WTC11 (cell line): ENCODE measurements around the gene MTTP. TPM values are rescaled to one million over a fixed set of nuclear protein-coding genes. Genes with fewer than 3 reads are reported as not detected.

Experiments used
- ATAC-seq: fragments of 200-7000 bp; cut with Tn5 transposase; 2 replicates; pipeline ENCODE4 v1.10.0; 2021; ENCODE audit warnings: mild to moderate bottlenecking, moderate library complexity
- CTCF ChIA-PET: fragments of 300-600 bp; sonication (Branson Sonifier 250); formaldehyde crosslinking; loops from one replicate; lab custom pipeline; 2021; ENCODE audit warnings: antibody characterized with exemption; lab: Charles Lee
- POLR2A ChIA-PET: fragments of 350-600 bp; sonication (Branson Sonifier 250); formaldehyde crosslinking; loops from one replicate; lab custom pipeline; 2021; ENCODE audit warnings: antibody characterized with exemption; lab: Charles Lee
- DNase-seq: peaks from one replicate; pipeline ENCODE4 v3.0.0; 2021; ENCODE audit warnings: low spot score
- H3K27ac Mint-ChIP-seq: 2 replicates; pipeline ENCODE4 v1.8.0; 2021; ENCODE audit warnings: mixed read lengths
- H3K27me3 Mint-ChIP-seq: 2 replicates; pipeline ENCODE4 v1.8.0; 2021; ENCODE audit warnings: low read depth, mild to moderate bottlenecking, moderate library complexity, mixed read lengths
- H3K36me3 Mint-ChIP-seq: 2 replicates; pipeline ENCODE4 v1.8.0; 2021; ENCODE audit warnings: mixed read lengths
- H3K4me1 Mint-ChIP-seq: 2 replicates; pipeline ENCODE4 v1.8.0; 2022; ENCODE audit warnings: mixed read lengths
- H3K4me3 Mint-ChIP-seq: 2 replicates; pipeline ENCODE4 v1.8.0; 2021; ENCODE audit warnings: mild to moderate bottlenecking, moderate library complexity, mixed read lengths
- H3K9me3 Mint-ChIP-seq: 2 replicates; pipeline ENCODE4 v1.8.0; 2021; ENCODE audit warnings: mixed read lengths
- AR ChIP-seq: fragments of 250-450 bp; sonication (Bioruptor Pico); IDR thresholded peaks from 2 replicates; pipeline ENCODE4 v1.9.0; 2021; ENCODE audit warnings: mild to moderate bottlenecking
- CTCF ChIP-seq: fragments of 200-600 bp; IDR thresholded peaks from 2 replicates; pipeline ENCODE4 v1.8.0; 2022; ENCODE audit warnings: antibody characterized with exemption
- E2F1 ChIP-seq: sonication (generic); formaldehyde crosslinking; IDR thresholded peaks from 2 replicates; pipeline ENCODE4 v1.8.0; 2022; ENCODE audit warnings: mild to moderate bottlenecking, missing genetic modification reagents
- ERG ChIP-seq: fragments of 250-450 bp; sonication (Bioruptor Pico); IDR thresholded peaks from 2 replicates; pipeline ENCODE4 v1.8.0; 2021; ENCODE audit warnings: mild to moderate bottlenecking
- ESRRA ChIP-seq: sonication (generic); formaldehyde crosslinking; IDR thresholded peaks from 2 replicates; pipeline ENCODE4 v1.8.1; 2022; ENCODE audit warnings: mild to moderate bottlenecking, missing genetic modification reagents, borderline replicate concordance
- FOXP1 ChIP-seq: sonication (generic); formaldehyde crosslinking; IDR thresholded peaks from 2 replicates; pipeline ENCODE4 v1.8.0; 2022; ENCODE audit warnings: missing genetic modification reagents, mild to moderate bottlenecking, moderate library complexity, borderline replicate concordance
- MAX ChIP-seq: sonication (generic); formaldehyde crosslinking; IDR thresholded peaks from 2 replicates; pipeline ENCODE4 v1.8.0; 2022; ENCODE audit warnings: mild to moderate bottlenecking, missing genetic modification reagents
- MXD4 ChIP-seq: fragments of 250-450 bp; sonication (Bioruptor Pico); IDR thresholded peaks from 2 replicates; pipeline ENCODE4 v1.8.0; 2021; ENCODE audit warnings: mild to moderate bottlenecking, moderate library complexity, borderline replicate concordance
- MYBL2 ChIP-seq: sonication (generic); formaldehyde crosslinking; IDR thresholded peaks from 2 replicates; pipeline ENCODE4 v1.8.1; 2023; ENCODE audit warnings: mild to moderate bottlenecking, moderate library complexity, missing genetic modification reagents
- NFATC4 ChIP-seq: fragments of 250-450 bp; sonication (Bioruptor Pico); IDR thresholded peaks from 2 replicates; pipeline ENCODE4 v1.9.0; 2021; ENCODE audit warnings: mild to moderate bottlenecking
- NR2C2 ChIP-seq: sonication (generic); formaldehyde crosslinking; IDR thresholded peaks from 2 replicates; pipeline ENCODE4 v1.8.0; 2022; ENCODE audit warnings: mild to moderate bottlenecking, missing genetic modification reagents
- PRDM15 ChIP-seq: sonication (generic); formaldehyde crosslinking; IDR thresholded peaks from 2 replicates; pipeline ENCODE4 v1.8.0; 2022; ENCODE audit warnings: missing genetic modification reagents
- TEAD1 ChIP-seq: sonication (generic); formaldehyde crosslinking; IDR thresholded peaks from 2 replicates; pipeline ENCODE4 v1.8.0; 2022; ENCODE audit warnings: mild to moderate bottlenecking, missing genetic modification reagents
- TEAD4 ChIP-seq: sonication (generic); formaldehyde crosslinking; IDR thresholded peaks from 2 replicates; pipeline ENCODE4 v1.8.0; 2022; ENCODE audit warnings: mild to moderate bottlenecking, missing genetic modification reagents
- USF2 ChIP-seq: sonication (generic); formaldehyde crosslinking; IDR thresholded peaks from 2 replicates; pipeline ENCODE4 v1.8.1; 2023; ENCODE audit warnings: mild to moderate bottlenecking, missing genetic modification reagents, moderate library complexity
- ZMAT4 ChIP-seq: fragments of 250-450 bp; sonication (Bioruptor Pico); IDR thresholded peaks from 2 replicates; pipeline ENCODE4 v1.9.0; 2021; ENCODE audit warnings: mild to moderate bottlenecking
- ZNF281 ChIP-seq: sonication (generic); formaldehyde crosslinking; IDR thresholded peaks from 2 replicates; pipeline ENCODE4 v1.8.0; 2023; ENCODE audit warnings: mild to moderate bottlenecking, missing genetic modification reagents
- ZNF423 ChIP-seq: fragments of 250-450 bp; sonication (Bioruptor Pico); IDR thresholded peaks from 2 replicates; pipeline ENCODE4 v2.1.2; 2022; ENCODE audit warnings: mild to moderate bottlenecking, moderate library complexity
- total RNA-seq: library from RNA; stranded (reverse); gene quantifications from 3 replicates; pipeline ENCODE4 v1.2.3, GENCODE V29; 2021

Gene MTTP
- total RNA-seq, 1 experiment from 2014 or later: 0.26 TPM

GRCh38 chr4:99612704-99613103 lies 38.1 kb downstream of the MTTP start:
- ChIA-PET CTCF (interaction anchor here (0.6 kb wide), 1 partner anchor 52 kb away, joined by 3 read pairs; no protein-coding TSS in a partner anchor), POLR2A (interaction anchor here (0.8 kb wide), 1 partner anchor 50 kb away, joined by 9 read pairs; no protein-coding TSS in a partner anchor)
- no peak for DNase-seq
- Mint-ChIP-seq H3K9me3 (0 out of 2 replicates have a peak, but pooled peaks cover under 1% of the 10 kb centered on the region), H3K27ac (no peak overlapping the region), H3K4me1 (peaks cover 2% of the 10 kb centered on the region; the same call in 1 of the 2 replicates), H3K36me3 (no peaks in the 10 kb centered on the region), H3K4me3 (no peak overlapping the region), H3K27me3 (no peaks in the 10 kb centered on the region)
- no peak for ATAC-seq
- TF ChIP-seq PRDM15 (CRISPR knock-in tag) (no peak), ERG (no peak), NFATC4 (CRISPR knock-in tag) (no peak), CTCF (no peak), ESRRA (CRISPR knock-in tag) (no peak), MAX (no peak), MYBL2 (CRISPR knock-in tag) (no peak), ZNF281 (CRISPR knock-in tag) (no peak)

GRCh38 chr4:99614491-99614890 lies 39.9 kb downstream of the MTTP start:
- CTCF ChIA-PET: no interaction called here
- no peak for ATAC-seq
- no peak overlapping the region for H3K27ac Mint-ChIP-seq
- TF ChIP-seq AR (no peak), TEAD4 (CRISPR knock-in tag) (no peak), ZNF423 (no peak), USF2 (CRISPR knock-in tag) (no peak), E2F1 (CRISPR knock-in tag) (no peak), ZMAT4 (no peak), MXD4 (CRISPR knock-in tag) (no peak), NR2C2 (CRISPR knock-in tag) (no peak), TEAD1 (CRISPR knock-in tag) (no peak), FOXP1 (CRISPR knock-in tag) (no peak)

More at GRCh38 chr4:99614491-99614890, 39.9 kb downstream of the MTTP start:
- no peak for DNase-seq
- no peaks in the 10 kb centered on the region for H3K36me3 Mint-ChIP-seq
- H3K4me1 Mint-ChIP-seq: peaks cover under 1% of the 10 kb centered on the region; the same call in 1 of the 2 replicates
- H3K27me3 Mint-ChIP-seq: no peaks in the 10 kb centered on the region
- no peaks in the 10 kb centered on the region for H3K9me3 Mint-ChIP-seq
- POLR2A ChIA-PET: no interaction called here
- no peak overlapping the region for H3K4me3 Mint-ChIP-seq
